B cell (primary cell): Measurements from ENCODE around the gene CELF6. TPM values are rescaled to one million over a fixed set of nuclear protein-coding genes. Genes with fewer than 3 reads are reported as not detected.

Experiments used
- ATAC-seq: fragments of 200-7000 bp; cut with Tn5 transposase; one replicate; pipeline ENCODE4 v1.10.0; 2021; ENCODE audit warnings: low read depth, mild to moderate bottlenecking, moderate number of reproducible peaks, moderate library complexity
- CTCF ChIA-PET: fragments of 350-600 bp; sonication (Branson Sonifier 250); formaldehyde crosslinking; loops from one replicate; lab custom pipeline; 2021; ENCODE audit warnings: antibody characterized with exemption, inconsistent platforms; lab: Charles Lee
- POLR2A ChIA-PET: fragments of 350-600 bp; sonication (Branson Sonifier 250); formaldehyde crosslinking; loops from one replicate; lab custom pipeline; 2021; ENCODE audit warnings: antibody characterized with exemption; lab: Charles Lee
- DNase-seq: peaks from one replicate; pipeline ENCODE4 v3.0.0; 2013
- H2AFZ ChIP-seq: 2 replicates; pipeline ENCODE4 v1.6.1; 2012; ENCODE audit warnings: mild to moderate bottlenecking, low read depth, low read length; ENCODE audit not compliant: insufficient read depth, poor library complexity, severe bottlenecking
- H3K27ac ChIP-seq, 2 donors: 1 replicate in 1 of 2; 2 replicates in 1 of 2; pipeline ENCODE4 v1.5.1; 2012 to 2013; ENCODE audit warnings: low read length in 2 of 2, mild to moderate bottlenecking in 2 of 2, moderate library complexity in 1 of 2
- H3K27me3 ChIP-seq, 4 experiments: fragments of 200-600 bp in 1 of 4; sonication (generic) in 1 of 4; replicated peaks in 1 of 4; 1 replicate in 2 of 4; 2 replicates in 2 of 4; pipeline versions ENCODE4 v1.6.1 to v1.7.0; 2013 to 2016; ENCODE audit warnings: low read length in 3 of 4, mild to moderate bottlenecking in 2 of 4, mixed read lengths in 1 of 4, moderate library complexity in 1 of 4; ENCODE audit not compliant: insufficient read depth in 4 of 4, control insufficient read depth in 3 of 4; ENCODE audit errors: control extremely low read depth in 1 of 4
- H3K36me3 ChIP-seq, 2 experiments: replicated peaks in 1 of 2; 1 replicate in 1 of 2; 2 replicates in 1 of 2; pipeline versions ENCODE4 v1.6.1 to v1.7.1; 2013; ENCODE audit warnings: low read length in 1 of 2; ENCODE audit not compliant: insufficient read depth in 2 of 2, control insufficient read depth in 1 of 2; ENCODE audit errors: control extremely low read depth in 1 of 2, extremely low read depth in 1 of 2
- H3K4me1 ChIP-seq, 2 donors: fragments of 200-600 bp in 1 of 2; sonication (generic) in 1 of 2; 1 replicate in 1 of 2; 2 replicates in 1 of 2; pipeline versions ENCODE4 v1.5.1 to v1.6.1; 2013 to 2017; ENCODE audit warnings: low read length in 2 of 2; ENCODE audit not compliant: control insufficient read depth in 2 of 2, insufficient read depth in 2 of 2
- H3K4me2 ChIP-seq: replicated peaks from 2 replicates; pipeline ENCODE3; 2012; ENCODE audit warnings: mild to moderate bottlenecking, low read depth, low read length; ENCODE audit not compliant: poor library complexity, severe bottlenecking
- H3K4me3 ChIP-seq, 5 experiments: fragments of 200-600 bp in 1 of 5; sonication (generic) in 1 of 5; 1 replicate in 3 of 5; 2 replicates in 2 of 5; pipeline versions ENCODE4 v1.5.1 to v1.7.0; 2011 to 2016; ENCODE audit warnings: low read length in 4 of 5, mild to moderate bottlenecking in 4 of 5, low read depth in 2 of 5, control low read depth in 1 of 5, moderate library complexity in 1 of 5; ENCODE audit not compliant: insufficient read depth in 1 of 5; ENCODE audit errors: control extremely low read depth in 1 of 5, extremely low read depth in 1 of 5
- H3K79me2 ChIP-seq: fragments of 200-600 bp; sonication (generic); one replicate; pipeline ENCODE4 v1.6.0; 2016; ENCODE audit warnings: low read length; ENCODE audit not compliant: control insufficient read depth, insufficient read depth
- H3K9ac ChIP-seq: fragments of 200-600 bp; sonication (generic); 2 replicates; pipeline ENCODE4 v1.6.1; 2017; ENCODE audit warnings: mild to moderate bottlenecking, low read length, moderate library complexity
- H3K9me3 ChIP-seq, 3 donors: one replicate each; pipeline versions ENCODE4 v1.6.1 to v1.7.1; 2013; ENCODE audit warnings: low read length in 2 of 3; ENCODE audit not compliant: control insufficient read depth in 2 of 3, insufficient read depth in 1 of 3; ENCODE audit errors: control extremely low read depth in 1 of 3
- H4K20me1 ChIP-seq: 2 replicates; pipeline ENCODE4 v1.6.0; 2012; ENCODE audit warnings: mild to moderate bottlenecking, low read length; ENCODE audit not compliant: insufficient read depth, control insufficient read depth, poor library complexity, severe bottlenecking
- H3K27ac Mint-ChIP-seq: one replicate; pipeline ENCODE4 v1.8.0; 2021; ENCODE audit warnings: mixed read lengths
- H3K27me3 Mint-ChIP-seq: one replicate; pipeline ENCODE4 v1.8.0; 2021; ENCODE audit warnings: mixed read lengths
- H3K4me1 Mint-ChIP-seq: one replicate; pipeline ENCODE4 v1.8.0; 2021; ENCODE audit warnings: mixed read lengths
- H3K4me3 Mint-ChIP-seq: one replicate; pipeline ENCODE4 v1.8.0; 2021; ENCODE audit warnings: mixed read lengths
- H3K9me3 Mint-ChIP-seq: one replicate; pipeline ENCODE4 v1.8.0; 2022; ENCODE audit warnings: mixed read lengths; ENCODE audit not compliant: insufficient read depth
- CTCF ChIP-seq: fragments of 200-600 bp; IDR thresholded peaks from one replicate; pipeline ENCODE4 v1.8.0; 2022; ENCODE audit warnings: antibody characterized with exemption, mild to moderate bottlenecking
- EZH2 ChIP-seq: IDR thresholded peaks from 2 replicates; pipeline ENCODE4 v1.6.1; 2012; ENCODE audit warnings: borderline replicate concordance, low read depth, mild to moderate bottlenecking, moderate library complexity, low read length; ENCODE audit not compliant: insufficient read depth, poor library complexity, severe bottlenecking
- WGBS: methylation state at CpG from one replicate; pipeline ENCODE4 v1.1.5; 2013; ENCODE audit warnings: missing lambda C conversion rate; ENCODE audit not compliant: insufficient coverage; 5-methylcytosine and 5-hydroxymethylcytosine counted together
- intact Hi-C: fragments of 100-400 bp; cut with micrococcal nuclease; formaldehyde crosslinking; loops from one replicate; pipeline ENCODE4 v1.10.0; 2022
- polyA plus RNA-seq: library from polyadenylated mRNA; depleted of rRNA; stranded (reverse); fragments of >200 nt; gene quantifications from 2 replicates; pipeline ENCODE4 v1.2.3, GENCODE V29; 2012
- total RNA-seq, 2 donors: library from RNA; stranded (reverse); fragments of 120-200 nt in 1 of 2; gene quantifications; 1 replicate in 1 of 2; 2 replicates in 1 of 2; pipeline versions ENCODE4 v1.2.3 to v1.2.4, GENCODE V29; 2013 to 2022

CELF6 gene
- total and polyA plus RNA-seq, 2 donors (not counting 1 experiment from before 2014, with no cell fraction given), result 5.3 to 8.5 TPM

- Histone ChIP-seq H3K79me2 (no peaks in the 10 kb centered on the region), H3K27me3 (no peaks in the 10 kb centered on the region), H3K4me2 (no peak overlapping the region), H3K9me3 (no peaks in the 10 kb centered on the region), H3K9ac (no peak overlapping the region), H3K36me3 (peaks cover 1 to 25% of the 10 kb centered on the region in 2 experiments), H4K20me1 (no peaks in the 10 kb centered on the region), H3K27ac (no peak overlapping the region), H3K4me3 (no peak overlapping the region), H2AFZ (no peak overlapping the region), H3K4me1 (no peaks in the 10 kb centered on the region)
- intact Hi-C loops, result no loop called here
- no peak overlapping the region for H3K27ac Mint-ChIP-seq
- H3K27me3 Mint-ChIP-seq, result no peaks in the 10 kb centered on the region
- DNase-seq, result no peak
- ChIA-PET CTCF (interaction anchor here (1.5 kb wide), 1 partner anchor 11 kb away, joined by 4 read pairs; no protein-coding TSS in a partner anchor), POLR2A (no interaction called here)
- no peaks in the 10 kb centered on the region for H3K9me3 Mint-ChIP-seq
- WGBS, result no CpG with 5 or more reads among the region's 1 CpG
- H3K4me3 Mint-ChIP-seq, result no peak overlapping the region
- no peak for ATAC-seq
- no peaks in the 10 kb centered on the region for H3K4me1 Mint-ChIP-seq
- TF ChIP-seq CTCF, result no peak
Measured at GRCh38 chr15:72237853-72238224, 82.1 kb downstream of the CELF6 start.

GRCh38 chr15:72237029-72237852, 82.7 kb downstream of the CELF6 start:
- H3K27me3 Mint-ChIP-seq, result no peaks in the 10 kb centered on the region
- peaks cover 1% of the 10 kb centered on the region for H3K4me1 Mint-ChIP-seq
- intact Hi-C loops, result no loop called here
- Histone ChIP-seq H3K4me2 (no peak overlapping the region), H4K20me1 (no peaks in the 10 kb centered on the region), H3K9me3 (no peaks in the 10 kb centered on the region), H3K4me1 (no peaks in the 10 kb centered on the region), H3K79me2 (no peaks in the 10 kb centered on the region), H3K27ac (no peak overlapping the region), H3K27me3 (no peaks in the 10 kb centered on the region), H3K36me3 (peaks cover 1 to 19% of the 10 kb centered on the region in 2 experiments), H3K4me3 (no peak overlapping the region), H2AFZ (no peak overlapping the region), H3K9ac (no peak overlapping the region)
- ChIA-PET POLR2A (no interaction called here), CTCF (no interaction called here)
- no peak overlapping the region for H3K4me3 Mint-ChIP-seq
- H3K27ac Mint-ChIP-seq, result no peak overlapping the region
- H3K9me3 Mint-ChIP-seq, result no peaks in the 10 kb centered on the region
- WGBS, result 0% methylated on average over 1 of the region's 3 CpGs
- ATAC-seq, result no peak
- TF ChIP-seq CTCF (no peak), EZH2 (no peak)
- DNase-seq, result no peak
